Uterus (tissue), 4 donors: ENCODE measurements around the gene PPP3CA. TPM values are rescaled to one million over a fixed set of nuclear protein-coding genes. Genes with fewer than 3 reads are reported as not detected.

ENCODE experiments used
- DNase-seq, 2 donors: peaks; one replicate each; pipeline ENCODE4 v3.0.0-alpha.2; 2019 to 2020
- H3K27ac ChIP-seq, 2 donors: fragments of 200-600 bp; sonication (generic); 1 replicate in 1 of 2; 2 replicates in 1 of 2; pipeline ENCODE4 v1.5.1; 2016 to 2018
- H3K27me3 ChIP-seq, 2 donors: fragments of 200-600 bp; sonication (generic); one replicate each; pipeline ENCODE4 v1.5.1; 2018 to 2019; ENCODE audit warnings: control low read depth in 1 of 2
- H3K36me3 ChIP-seq, 2 donors: fragments of 200-600 bp; sonication (generic); one replicate each; pipeline ENCODE4 v1.5.1; 2019; ENCODE audit warnings: control low read depth in 1 of 2
- H3K4me1 ChIP-seq, 2 donors: fragments of 200-600 bp; sonication (generic); one replicate each; pipeline ENCODE4 v1.5.1; 2018 to 2019; ENCODE audit warnings: control low read depth in 1 of 2
- H3K4me3 ChIP-seq, 2 donors: fragments of 200-600 bp; sonication (generic); 1 replicate in 1 of 2; 2 replicates in 1 of 2; pipeline ENCODE4 v1.5.1; 2018 to 2019; ENCODE audit warnings: mild to moderate bottlenecking in 1 of 2
- H3K9me3 ChIP-seq, 2 donors: fragments of 200-600 bp; sonication (generic); one replicate each; pipeline ENCODE4 v1.5.1; 2019; ENCODE audit warnings: control low read depth in 1 of 2
- CTCF ChIP-seq, 4 experiments: fragments of 200-600 bp in 2 of 4; fragments of 450-650 bp in 2 of 4; sonication (generic) in 2 of 4; IDR thresholded peaks; one replicate each; pipeline ENCODE4 v1.5.1; 2016 to 2019; ENCODE audit warnings: antibody characterized with exemption in 4 of 4, mild to moderate bottlenecking in 2 of 4, moderate library complexity in 1 of 4
- POLR2A ChIP-seq, 2 donors: fragments of 450-650 bp; IDR thresholded peaks; one replicate each; pipeline ENCODE4 v1.6.1; 2016; ENCODE audit warnings: antibody characterized with exemption in 2 of 2, mild to moderate bottlenecking in 1 of 2, moderate library complexity in 1 of 2
- intact Hi-C: fragments of 100-400 bp; cut with DNase I; formaldehyde crosslinking; loops from one replicate; pipeline ENCODE4 v1.15.1; 2023; ENCODE audit warnings: low total_unique reads
- total RNA-seq, 4 donors: library from RNA; depleted of rRNA in 3 of 4; stranded (reverse); fragments of >200 nt in 3 of 4; gene quantifications; one replicate each; pipeline versions ENCODE4 v1.1.0 to v1.2.4, GENCODE V29; 2014 to 2023
- donor health status: DM: yes; HTN: yes; CAD: no.

The PPP3CA gene
- total RNA-seq, 4 donors from 2014 or later = 32.8 to 70.0 (median 39.8) TPM

- H3K27ac ChIP-seq = no peak overlapping the region
- intact Hi-C loops = no loop called here
- no peak overlapping the region for H3K4me3 ChIP-seq
- H3K27me3 ChIP-seq = no peaks in the 10 kb centered on the region
- no peak for DNase-seq
- no peaks in the 10 kb centered on the region for H3K4me1 ChIP-seq
- TF ChIP-seq POLR2A (IDR thresholded peaks at IDR 0.05) (no peak), CTCF (IDR thresholded peaks at IDR 0.05) (no peak)
- H3K9me3 ChIP-seq = no peaks in the 10 kb centered on the region
- H3K36me3 ChIP-seq = no peaks in the 10 kb centered on the region
Measured at GRCh38 chr4:100988876-100989275, 358.4 kb downstream of the PPP3CA start.

- H3K4me1 ChIP-seq = no peaks in the 10 kb centered on the region
- H3K9me3 ChIP-seq = no peaks in the 10 kb centered on the region
- H3K27me3 ChIP-seq = no peaks in the 10 kb centered on the region
- H3K36me3 ChIP-seq = no peaks in the 10 kb centered on the region
- DNase-seq = no peak
- intact Hi-C loops = no loop called here
- no peak overlapping the region for H3K27ac ChIP-seq
- TF ChIP-seq CTCF (IDR thresholded peaks at IDR 0.05) = no peak
- TF ChIP-seq POLR2A (IDR thresholded peaks at IDR 0.05) = no peak
- H3K4me3 ChIP-seq = no peak overlapping the region
Measured at GRCh38 chr4:100986360-100986868, 360.9 kb downstream of the PPP3CA start.

GRCh38 chr4:100985576-100985975 is 361.8 kb downstream of the PPP3CA start:
- TF ChIP-seq CTCF (IDR thresholded peaks at IDR 0.05) = no peak
- no peak for TF ChIP-seq POLR2A (IDR thresholded peaks at IDR 0.05)
- H3K27ac ChIP-seq = no peak overlapping the region
- no peaks in the 10 kb centered on the region for H3K4me1 ChIP-seq
- no peaks in the 10 kb centered on the region for H3K36me3 ChIP-seq
- H3K27me3 ChIP-seq = no peaks in the 10 kb centered on the region
- intact Hi-C loops = no loop called here
- no peak for DNase-seq
- no peak overlapping the region for H3K4me3 ChIP-seq
- no peaks in the 10 kb centered on the region for H3K9me3 ChIP-seq

- Histone ChIP-seq H3K4me1 (no peaks in the 10 kb centered on the region), H3K36me3 (no peaks in the 10 kb centered on the region), H3K9me3 (no peaks in the 10 kb centered on the region), H3K27ac (no peak overlapping the region), H3K4me3 (no peak overlapping the region), H3K27me3 (no peaks in the 10 kb centered on the region)
- DNase-seq = no peak
- intact Hi-C loops = no loop called here
- TF ChIP-seq POLR2A (IDR thresholded peaks at IDR 0.05) (no peak), CTCF (IDR thresholded peaks at IDR 0.05) (no peak)
Measured at GRCh38 chr4:100984901-100985300, 362.4 kb downstream of the PPP3CA start.

- Histone ChIP-seq H3K27me3 (no peaks in the 10 kb centered on the region), H3K4me3 (no peak overlapping the region), H3K36me3 (no peaks in the 10 kb centered on the region), H3K27ac (no peak overlapping the region), H3K4me1 (no peaks in the 10 kb centered on the region), H3K9me3 (no peaks in the 10 kb centered on the region)
- TF ChIP-seq CTCF (IDR thresholded peaks at IDR 0.05) = no peak
- TF ChIP-seq POLR2A (IDR thresholded peaks at IDR 0.05) = no peak
- no peak for DNase-seq
- intact Hi-C loops = no loop called here
Measured at GRCh38 chr4:100983426-100983825, 363.9 kb downstream of the PPP3CA start.
